ENCODE results near the gene ALDOA. TPM values are rescaled to one million over a fixed set of nuclear protein-coding genes. Genes with fewer than 3 reads are reported as not detected.

The ALDOA gene
- total and polyA plus RNA-seq, 10 of the 15 experiments (the other 5 are each of a cell fraction or from before 2014, with no cell fraction given): 218 to 2,339 (median 1,095) TPM

GRCh38 chr16:30077656-30078055 is 12.1 kb downstream of the ALDOA start:
- in situ Hi-C loops (cut with MboI): loop anchor here (25.0 kb wide), 1 partner anchor 1810 kb away; no protein-coding TSS in a partner anchor
- Histone ChIP-seq H4K20me1 (ENCODE audit: control insufficient read depth, insufficient read depth) (0 out of 2 replicates have a peak, but pooled peaks cover 2% of the 10 kb centered on the region), H3K27me3 (replicated peaks in 1 of 2; ENCODE audit: control insufficient read depth in 2 of 2, insufficient read depth in 2 of 2, low read length in 1 of 2) (no peaks in the 10 kb centered on the region), H3K9ac (ENCODE audit: control insufficient read depth, insufficient read depth, low read length) (peak overlapping the region; percentile 2; the same call in 1 of the 2 replicates), H2AFZ (ENCODE audit: control insufficient read depth, low read depth, low read length) (no peak overlapping the region), H3K4me2 (ENCODE audit: control insufficient read depth, insufficient read depth) (peak overlapping the region; percentile 98), H3K36me3 (ENCODE audit: control insufficient read depth in 2 of 2, insufficient read depth in 2 of 2, low read length in 1 of 2) (peaks cover 13% of the 10 kb centered on the region in 2 experiments), H3K27ac (ENCODE audit: control insufficient read depth, insufficient read depth) (no peak overlapping the region), H3K79me2 (ENCODE audit: control insufficient read depth, insufficient read depth, low read length) (peaks cover 40% of the 10 kb centered on the region), H3K4me1 (ENCODE audit: control insufficient read depth, insufficient read depth, low read length) (peaks cover 10% of the 10 kb centered on the region), H3K4me3 (peak overlapping the region; percentile 92; the same call in 1 of the 2 replicates), H3K9me3 (replicated peaks; ENCODE audit: control insufficient read depth, insufficient read depth, low read length) (no peaks in the 10 kb centered on the region)
- TF ChIP-seq, protein P1, sequence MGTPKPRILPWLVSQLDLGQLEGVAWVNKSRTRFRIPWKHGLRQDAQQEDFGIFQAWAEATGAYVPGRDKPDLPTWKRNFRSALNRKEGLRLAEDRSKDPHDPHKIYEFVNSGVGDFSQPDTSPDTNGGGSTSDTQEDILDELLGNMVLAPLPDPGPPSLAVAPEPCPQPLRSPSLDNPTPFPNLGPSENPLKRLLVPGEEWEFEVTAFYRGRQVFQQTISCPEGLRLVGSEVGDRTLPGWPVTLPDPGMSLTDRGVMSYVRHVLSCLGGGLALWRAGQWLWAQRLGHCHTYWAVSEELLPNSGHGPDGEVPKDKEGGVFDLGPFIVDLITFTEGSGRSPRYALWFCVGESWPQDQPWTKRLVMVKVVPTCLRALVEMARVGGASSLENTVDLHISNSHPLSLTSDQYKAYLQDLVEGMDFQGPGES (IDR thresholded peaks at IDR 0.05): no peak
- TF ChIP-seq, protein P2, sequence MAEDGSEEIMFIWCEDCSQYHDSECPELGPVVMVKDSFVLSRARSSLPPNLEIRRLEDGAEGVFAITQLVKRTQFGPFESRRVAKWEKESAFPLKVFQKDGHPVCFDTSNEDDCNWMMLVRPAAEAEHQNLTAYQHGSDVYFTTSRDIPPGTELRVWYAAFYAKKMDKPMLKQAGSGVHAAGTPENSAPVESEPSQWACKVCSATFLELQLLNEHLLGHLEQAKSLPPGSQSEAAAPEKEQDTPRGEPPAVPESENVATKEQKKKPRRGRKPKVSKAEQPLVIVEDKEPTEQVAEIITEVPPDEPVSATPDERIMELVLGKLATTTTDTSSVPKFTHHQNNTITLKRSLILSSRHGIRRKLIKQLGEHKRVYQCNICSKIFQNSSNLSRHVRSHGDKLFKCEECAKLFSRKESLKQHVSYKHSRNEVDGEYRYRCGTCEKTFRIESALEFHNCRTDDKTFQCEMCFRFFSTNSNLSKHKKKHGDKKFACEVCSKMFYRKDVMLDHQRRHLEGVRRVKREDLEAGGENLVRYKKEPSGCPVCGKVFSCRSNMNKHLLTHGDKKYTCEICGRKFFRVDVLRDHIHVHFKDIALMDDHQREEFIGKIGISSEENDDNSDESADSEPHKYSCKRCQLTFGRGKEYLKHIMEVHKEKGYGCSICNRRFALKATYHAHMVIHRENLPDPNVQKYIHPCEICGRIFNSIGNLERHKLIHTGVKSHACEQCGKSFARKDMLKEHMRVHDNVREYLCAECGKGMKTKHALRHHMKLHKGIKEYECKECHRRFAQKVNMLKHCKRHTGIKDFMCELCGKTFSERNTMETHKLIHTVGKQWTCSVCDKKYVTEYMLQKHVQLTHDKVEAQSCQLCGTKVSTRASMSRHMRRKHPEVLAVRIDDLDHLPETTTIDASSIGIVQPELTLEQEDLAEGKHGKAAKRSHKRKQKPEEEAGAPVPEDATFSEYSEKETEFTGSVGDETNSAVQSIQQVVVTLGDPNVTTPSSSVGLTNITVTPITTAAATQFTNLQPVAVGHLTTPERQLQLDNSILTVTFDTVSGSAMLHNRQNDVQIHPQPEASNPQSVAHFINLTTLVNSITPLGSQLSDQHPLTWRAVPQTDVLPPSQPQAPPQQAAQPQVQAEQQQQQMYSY (CRISPR knock-in tag; IDR thresholded peaks at IDR 0.05): no peak
- ChIA-PET POLR2A (interaction anchor here (2.6 kb wide), 1 partner anchor 12 kb away, joined by 16 read pairs; the partner anchor contains the start of gene ALDOA), RAD21 (ENCODE audit: unreplicated experiment) (interaction anchor here (3.2 kb wide), 1 partner anchor 14 kb away, joined by 10 read pairs; the partner anchor contains the start of gene TBX6), CTCF (interaction anchor here (1.4 to 3.6 kb wide), 2 partner anchors 15 to 20 kb away, joined by 4 to 30 read pairs; partner anchors contain the start of gene TBX6), SMC1A (ENCODE audit: uncharacterized antibody, unreplicated experiment) (no interaction called here)
- FAIRE-seq (no peak), DNase-seq (ENCODE audit: low read depth, low spot score) (no peak), ATAC-seq (no peak)
- intact Hi-C loops (cut with micrococcal nuclease; ENCODE audit: unreplicated experiment): no loop called here
- 95% methylated on average over 6 of the region's 6 CpGs for WGBS (ENCODE audit: insufficient coverage, insufficient replicate concordance, low lambda C conversion rate, missing lambda C conversion rate)
- BruUV-seq (replicated peaks): no TSS peak

Data from GM12878 (cell line).